Testis (tissue), 3 donors: ENCODE measurements around the gene RABEPK. TPM values are rescaled to one million over a fixed set of nuclear protein-coding genes. Genes with fewer than 3 reads are reported as not detected.

ENCODE experiments used
- DNase-seq: peaks from one replicate; pipeline ENCODE4 v3.0.0-alpha.2; 2019
- H3K27ac ChIP-seq, 2 donors: fragments of 200-600 bp; sonication (generic); one replicate each; pipeline ENCODE4 v1.5.1; 2019
- H3K27me3 ChIP-seq: fragments of 200-600 bp; sonication (generic); one replicate; pipeline ENCODE4 v1.5.1; 2019
- H3K36me3 ChIP-seq: fragments of 200-600 bp; sonication (generic); one replicate; pipeline ENCODE4 v1.5.1; 2017; ENCODE audit warnings: low read depth; ENCODE audit errors: missing control alignments
- H3K4me1 ChIP-seq: fragments of 200-600 bp; sonication (generic); one replicate; pipeline ENCODE4 v1.5.1; 2019
- H3K4me3 ChIP-seq, 2 donors: fragments of 200-600 bp; sonication (generic); one replicate each; pipeline ENCODE4 v1.5.1; 2017 to 2019
- H3K9me3 ChIP-seq: fragments of 200-600 bp; sonication (generic); one replicate; pipeline ENCODE4 v1.5.1; 2017
- POLR2A ChIP-seq: fragments of 450-650 bp; IDR thresholded peaks from one replicate; pipeline ENCODE4 v1.6.1; 2017; ENCODE audit warnings: antibody characterized with exemption, mild to moderate bottlenecking, moderate library complexity
- WGBS, 2 donors: methylation state at CpG; one replicate each; pipeline ENCODE4 v1.1.5; 2018; 5-methylcytosine and 5-hydroxymethylcytosine counted together
- intact Hi-C: fragments of 100-400 bp; cut with DNase I; formaldehyde crosslinking; loops from one replicate; pipeline ENCODE4 v1.15.1; 2023; ENCODE audit warnings: low total_unique reads
- polyA plus RNA-seq: library from polyadenylated mRNA; stranded (reverse); fragments of 350-450 nt; fragmentation: Illumina TruSeq; extraction: RNeasy Lipid Tissue Mini Kit (QIAGEN cat#74804); gene quantifications from one replicate; pipeline ENCODE4 v1.2.3, GENCODE V29; 2014; ENCODE audit warnings: low read depth, low replicate concordance; ENCODE audit not compliant: insufficient read depth
- total RNA-seq, 2 donors: library from RNA; depleted of rRNA; stranded (reverse); fragments of >200 nt; gene quantifications; one replicate each; pipeline ENCODE4 v1.2.3, GENCODE V29; 2016
- TF ChIP-seq, protein P1 (sequence below), 3 experiments: fragments of 450-650 bp in 2 of 3; fragments of 200-600 bp in 1 of 3; sonication (generic) in 1 of 3; IDR thresholded peaks; one replicate each; pipeline ENCODE4 v1.5.1; 2016 to 2019; ENCODE audit warnings: antibody characterized with exemption in 3 of 3, mild to moderate bottlenecking in 2 of 3, moderate library complexity in 1 of 3

The RABEPK gene
- total and polyA plus RNA-seq, 3 donors from 2014 or later = 18.5 to 30.1 (median 20.2) TPM

DNA sequence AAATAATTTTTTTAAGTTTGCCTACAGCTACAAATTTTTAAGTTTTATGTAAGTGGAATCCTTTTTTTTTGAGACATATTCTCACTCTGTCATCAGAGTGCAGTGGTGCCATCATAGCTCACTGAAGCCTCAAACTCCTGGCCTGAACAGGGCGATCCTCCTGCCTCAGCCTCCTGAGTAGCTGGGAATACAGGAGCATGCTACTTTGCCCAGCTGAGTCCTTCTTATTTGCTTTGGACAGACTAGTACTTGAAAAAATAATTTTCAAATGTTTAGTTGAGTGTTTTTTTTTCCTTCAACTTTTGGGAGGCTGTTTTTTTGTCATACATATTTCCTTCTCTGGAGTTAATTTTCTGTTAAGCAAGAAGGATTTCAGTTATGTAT is 68.7 kb downstream of the RABEPK start:
- Histone ChIP-seq H3K36me3 (no peaks in the 10 kb centered on the region), H3K27me3 (no peaks in the 10 kb centered on the region), H3K27ac (no peak overlapping the region), H3K9me3 (no peaks in the 10 kb centered on the region), H3K4me1 (no peaks in the 10 kb centered on the region), H3K4me3 (no peak overlapping the region)
- 71 to 89% methylated on average over 1 of the region's 1 CpG for WGBS, 2 donors
- no peak for DNase-seq
- TF ChIP-seq POLR2A = no peak
- TF ChIP-seq, protein P1, sequence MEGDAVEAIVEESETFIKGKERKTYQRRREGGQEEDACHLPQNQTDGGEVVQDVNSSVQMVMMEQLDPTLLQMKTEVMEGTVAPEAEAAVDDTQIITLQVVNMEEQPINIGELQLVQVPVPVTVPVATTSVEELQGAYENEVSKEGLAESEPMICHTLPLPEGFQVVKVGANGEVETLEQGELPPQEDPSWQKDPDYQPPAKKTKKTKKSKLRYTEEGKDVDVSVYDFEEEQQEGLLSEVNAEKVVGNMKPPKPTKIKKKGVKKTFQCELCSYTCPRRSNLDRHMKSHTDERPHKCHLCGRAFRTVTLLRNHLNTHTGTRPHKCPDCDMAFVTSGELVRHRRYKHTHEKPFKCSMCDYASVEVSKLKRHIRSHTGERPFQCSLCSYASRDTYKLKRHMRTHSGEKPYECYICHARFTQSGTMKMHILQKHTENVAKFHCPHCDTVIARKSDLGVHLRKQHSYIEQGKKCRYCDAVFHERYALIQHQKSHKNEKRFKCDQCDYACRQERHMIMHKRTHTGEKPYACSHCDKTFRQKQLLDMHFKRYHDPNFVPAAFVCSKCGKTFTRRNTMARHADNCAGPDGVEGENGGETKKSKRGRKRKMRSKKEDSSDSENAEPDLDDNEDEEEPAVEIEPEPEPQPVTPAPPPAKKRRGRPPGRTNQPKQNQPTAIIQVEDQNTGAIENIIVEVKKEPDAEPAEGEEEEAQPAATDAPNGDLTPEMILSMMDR (IDR thresholded peaks at IDR 0.05) = no peak
- intact Hi-C loops = no loop called here

DNA sequence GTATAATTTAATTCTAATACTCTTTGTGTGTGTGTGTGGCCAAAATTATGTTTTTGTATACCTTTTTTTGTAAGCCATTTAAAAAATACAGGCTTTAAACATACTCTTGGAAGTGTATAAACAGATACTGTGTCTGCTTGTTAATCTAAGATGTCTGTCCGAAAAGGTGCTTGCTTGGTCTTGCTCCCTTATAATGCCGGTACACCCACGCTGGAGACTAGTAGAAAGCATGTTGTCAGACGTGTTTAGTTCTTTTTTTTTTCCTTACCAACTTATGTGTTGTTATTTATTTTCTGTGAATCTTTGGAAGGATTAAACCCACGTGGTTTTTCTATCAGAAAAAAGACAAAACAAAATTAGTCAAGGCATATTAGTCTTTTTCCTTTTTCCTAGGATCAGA is 70.7 kb downstream of the RABEPK start:
- Histone ChIP-seq H3K36me3 (no peaks in the 10 kb centered on the region), H3K4me1 (no peaks in the 10 kb centered on the region), H3K4me3 (no peak overlapping the region), H3K27ac (no peak overlapping the region), H3K27me3 (no peaks in the 10 kb centered on the region), H3K9me3 (no peaks in the 10 kb centered on the region)
- DNase-seq = no peak
- 74 to 86% methylated on average over 5 of the region's 5 CpGs for WGBS, 2 donors
- intact Hi-C loops = no loop called here
- TF ChIP-seq POLR2A = no peak
- TF ChIP-seq, protein P1 (IDR thresholded peaks at IDR 0.05) = no peak

DNA sequence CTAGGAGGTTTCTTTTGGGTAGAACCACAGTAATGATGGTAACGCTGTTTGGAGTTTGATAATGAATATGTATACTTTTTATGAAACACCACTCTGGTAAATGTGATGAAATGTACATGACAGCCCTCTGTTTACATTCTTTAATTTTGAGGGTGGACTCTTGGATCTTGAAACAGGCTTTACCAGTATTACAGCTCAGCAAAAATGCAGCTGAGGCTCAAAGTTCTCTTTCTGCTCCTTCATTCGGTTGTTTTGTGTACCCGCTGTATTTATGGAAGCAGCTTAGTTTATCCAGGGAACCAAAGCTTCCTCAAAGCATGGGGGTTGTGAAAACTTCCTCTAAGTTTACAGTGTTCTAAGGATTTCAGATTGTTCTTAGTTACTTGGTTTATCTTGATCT is 72.4 kb downstream of the RABEPK start:
- TF ChIP-seq POLR2A = no peak
- TF ChIP-seq, protein P1 (IDR thresholded peaks at IDR 0.05) = no peak
- Histone ChIP-seq H3K36me3 (no peaks in the 10 kb centered on the region), H3K4me3 (no peak overlapping the region), H3K27ac (no peak overlapping the region), H3K4me1 (no peaks in the 10 kb centered on the region), H3K27me3 (no peaks in the 10 kb centered on the region), H3K9me3 (no peaks in the 10 kb centered on the region)
- intact Hi-C loops = no loop called here
- no peak for DNase-seq
- WGBS, 2 donors = 70 to 91% methylated on average over 3 of the region's 3 CpGs

DNA sequence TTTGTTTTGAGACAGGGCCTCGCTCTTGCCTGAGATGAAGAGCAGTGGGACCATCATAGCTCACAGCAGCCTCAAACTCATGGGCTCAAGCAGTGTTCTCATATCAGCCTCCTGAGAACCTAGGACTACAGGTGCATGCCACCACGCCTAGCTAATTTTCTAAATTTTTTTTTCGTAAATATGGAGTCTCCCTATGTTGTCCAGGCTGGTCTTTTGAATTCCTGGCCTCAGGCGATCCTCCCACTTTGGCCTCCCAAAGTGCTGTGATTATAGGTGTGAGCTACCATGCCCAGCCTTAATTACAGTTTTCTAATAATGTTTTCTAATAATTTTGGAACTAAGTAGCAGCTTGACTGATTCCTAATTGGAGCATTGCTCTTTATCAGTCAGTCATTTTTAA is 76.4 kb downstream of the RABEPK start:
- intact Hi-C loops = no loop called here
- DNase-seq = no peak
- no peak for TF ChIP-seq POLR2A
- TF ChIP-seq, protein P1 (IDR thresholded peaks at IDR 0.05) = no peak
- 94 to 96% methylated on average over 4 of the region's 4 CpGs for WGBS, 2 donors
- no peaks in the 10 kb centered on the region for H3K4me1 ChIP-seq
- no peaks in the 10 kb centered on the region for H3K27me3 ChIP-seq
- no peaks in the 10 kb centered on the region for H3K36me3 ChIP-seq
- no peak overlapping the region for H3K4me3 ChIP-seq
- H3K27ac ChIP-seq = no peak overlapping the region
- no peaks in the 10 kb centered on the region for H3K9me3 ChIP-seq

DNA sequence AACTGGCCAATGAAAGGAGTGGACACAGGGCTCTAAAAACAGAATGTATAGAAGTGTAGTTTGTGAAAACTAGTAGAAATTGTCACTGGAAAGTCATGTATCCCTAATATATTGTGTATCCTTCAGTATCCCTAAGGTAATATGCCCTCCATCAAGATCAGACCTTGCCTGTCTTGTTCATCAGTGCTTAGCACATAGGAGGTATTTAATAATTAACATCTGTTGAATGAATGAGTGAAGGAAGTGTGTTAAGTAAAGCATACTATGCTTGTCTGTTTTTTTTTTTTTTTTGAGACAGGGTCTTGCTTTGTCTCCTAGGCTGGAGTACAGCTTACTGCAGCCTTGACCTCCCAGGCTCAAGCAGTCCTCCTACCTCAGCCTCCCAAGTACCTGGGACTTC is 77.1 kb downstream of the RABEPK start:
- H3K9me3 ChIP-seq = no peaks in the 10 kb centered on the region
- DNase-seq = no peak
- H3K27me3 ChIP-seq = no peaks in the 10 kb centered on the region
- no peaks in the 10 kb centered on the region for H3K4me1 ChIP-seq
- intact Hi-C loops = no loop called here
- H3K27ac ChIP-seq = no peak overlapping the region
- TF ChIP-seq, protein P1 (IDR thresholded peaks at IDR 0.05) = no peak
- TF ChIP-seq POLR2A = no peak
- H3K4me3 ChIP-seq = no peak overlapping the region
- no peaks in the 10 kb centered on the region for H3K36me3 ChIP-seq
